Measurements from ENCODE around the gene PDHX.

The PDHX gene

GRCh38 chr11:34953955-34954354 is 37.5 kb downstream of the PDHX start:
- no peak for DNase-seq (ENCODE audit: extremely low read depth in 1 of 2, low read depth in 1 of 2)

DNA sequence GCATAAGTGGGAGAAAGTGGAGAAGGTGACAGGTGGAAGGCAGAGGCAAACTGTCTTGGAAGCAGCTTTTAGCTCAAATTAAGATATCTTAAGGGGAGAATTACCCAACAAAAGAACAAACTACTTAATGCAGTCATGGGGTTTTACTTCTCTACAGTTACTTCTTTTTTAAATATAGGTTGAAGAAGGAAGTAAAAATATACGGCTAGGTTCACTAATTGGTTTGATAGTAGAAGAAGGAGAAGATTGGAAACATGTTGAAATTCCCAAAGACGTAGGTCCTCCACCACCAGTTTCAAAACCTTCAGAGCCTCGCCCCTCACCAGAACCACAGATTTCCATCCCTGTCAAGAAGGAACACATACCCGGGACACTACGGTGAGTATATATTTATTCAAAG is 40.8 kb downstream of the PDHX start:
- DNase-seq (ENCODE audit: extremely low read depth in 1 of 2, low read depth in 1 of 2): no peak

DNA sequence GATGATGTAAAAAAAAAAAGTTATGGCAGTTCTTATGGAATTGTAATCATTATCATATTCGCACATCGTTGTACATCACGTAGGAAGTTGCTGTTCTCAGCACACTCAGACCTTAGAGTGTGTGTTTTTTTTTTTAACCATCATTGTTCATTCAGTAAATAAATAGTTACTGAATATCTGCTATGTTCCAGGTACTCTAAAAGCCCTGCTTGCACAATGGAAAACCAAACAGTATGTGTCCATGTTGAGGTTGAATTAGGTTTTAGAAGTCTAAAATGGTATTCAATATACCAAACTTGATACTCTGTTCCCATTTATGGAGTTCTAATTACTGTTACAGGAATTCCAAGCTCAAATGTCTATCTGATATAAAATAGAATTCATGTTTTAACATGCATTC is 41.2 kb downstream of the PDHX start:
- no peak for DNase-seq (ENCODE audit: extremely low read depth in 1 of 2, low read depth in 1 of 2)

DNA sequence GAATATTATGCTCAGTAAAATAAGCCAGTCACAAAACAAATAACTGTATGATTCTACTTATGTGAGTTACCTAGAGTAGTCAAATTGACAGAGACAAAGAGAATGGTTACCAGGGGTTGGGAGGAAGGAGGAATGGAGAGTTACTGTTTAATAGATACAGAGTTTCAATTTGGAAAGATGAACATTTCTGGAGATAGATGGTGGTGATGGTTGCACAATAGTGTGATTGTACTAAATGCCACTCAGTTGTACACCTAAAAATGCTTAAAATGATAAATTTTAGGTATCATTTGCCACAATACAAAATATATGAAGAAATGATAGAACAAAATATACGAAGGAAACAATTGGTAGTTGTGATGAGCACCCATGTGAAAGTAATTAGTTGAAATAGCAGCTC is 43.4 kb downstream of the PDHX start:
- DNase-seq (ENCODE audit: extremely low read depth in 1 of 2, low read depth in 1 of 2): no peak

- DNase-seq (ENCODE audit: extremely low read depth in 1 of 2, low read depth in 1 of 2): no peak
Measured at GRCh38 chr11:34960277-34960676, 43.9 kb downstream of the PDHX start.

GRCh38 chr11:34962034-34962433 is 45.6 kb downstream of the PDHX start:
- DNase-seq (ENCODE audit: extremely low read depth in 1 of 2, low read depth in 1 of 2): no peak

GRCh38 chr11:34963351-34963750 is 46.9 kb downstream of the PDHX start:
- no peak for DNase-seq (ENCODE audit: extremely low read depth in 1 of 2, low read depth in 1 of 2)

- DNase-seq (ENCODE audit: extremely low read depth in 1 of 2, low read depth in 1 of 2): no peak
Measured at GRCh38 chr11:34964610-34965331, 48.4 kb downstream of the PDHX start.

DNA sequence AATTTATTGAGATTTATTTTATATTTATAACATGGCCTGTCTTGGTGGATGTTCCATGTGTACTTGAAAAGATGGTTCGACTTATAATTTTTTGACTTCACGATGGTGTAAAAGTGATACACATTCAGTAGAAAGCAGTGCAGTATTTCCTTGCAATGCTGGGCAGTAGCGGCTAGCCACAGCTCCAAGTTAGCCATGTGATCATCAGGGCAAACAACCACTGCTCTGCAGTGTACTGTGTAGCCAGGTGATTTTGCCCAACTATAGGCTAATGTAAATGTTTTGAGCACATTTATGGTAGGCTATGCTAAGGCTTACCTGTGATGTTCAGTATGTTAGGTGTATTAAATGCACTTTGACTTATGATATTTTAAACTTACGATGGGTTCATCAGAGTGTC is 52.4 kb downstream of the PDHX start:
- no peak for DNase-seq (ENCODE audit: extremely low read depth in 1 of 2, low read depth in 1 of 2)

DNA sequence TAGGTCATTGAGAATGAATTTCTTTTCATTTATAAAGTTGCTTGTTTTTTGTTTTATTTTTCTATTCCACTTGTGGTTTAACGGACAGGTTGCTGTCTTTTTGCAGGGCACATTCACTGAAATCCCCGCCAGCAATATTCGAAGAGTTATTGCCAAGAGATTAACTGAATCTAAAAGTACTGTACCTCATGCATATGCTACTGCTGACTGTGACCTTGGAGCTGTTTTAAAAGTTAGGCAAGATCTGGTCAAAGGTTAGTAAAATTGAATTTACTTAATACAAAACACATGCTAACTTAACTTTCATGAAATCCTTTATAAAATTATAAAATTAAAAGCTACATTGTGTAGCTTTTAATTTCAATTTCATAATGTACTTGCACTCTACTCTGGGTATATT is 53.6 kb downstream of the PDHX start:
- no peak for DNase-seq (ENCODE audit: extremely low read depth in 1 of 2, low read depth in 1 of 2)

GRCh38 chr11:34970480-34970879 is 54.1 kb downstream of the PDHX start:
- DNase-seq (ENCODE audit: extremely low read depth in 1 of 2, low read depth in 1 of 2): no peak

- no peak for DNase-seq (ENCODE audit: extremely low read depth in 1 of 2, low read depth in 1 of 2)
Measured at GRCh38 chr11:34971928-34972327, 55.5 kb downstream of the PDHX start.

- DNase-seq (ENCODE audit: extremely low read depth in 1 of 2, low read depth in 1 of 2): no peak
Measured at GRCh38 chr11:34972366-34972765, 55.9 kb downstream of the PDHX start.

GRCh38 chr11:34972892-34973291 is 56.5 kb downstream of the PDHX start:
- no peak for DNase-seq (ENCODE audit: extremely low read depth in 1 of 2, low read depth in 1 of 2)

GRCh38 chr11:34975482-34975881 is 59.1 kb downstream of the PDHX start:
- DNase-seq (ENCODE audit: extremely low read depth in 1 of 2, low read depth in 1 of 2): no peak

GRCh38 chr11:34976496-34977088 is 60.2 kb downstream of the PDHX start:
- no peak for DNase-seq (ENCODE audit: extremely low read depth in 1 of 2, low read depth in 1 of 2)

- no peak for DNase-seq (ENCODE audit: extremely low read depth in 1 of 2, low read depth in 1 of 2)
Measured at GRCh38 chr11:34977089-34977912, 60.9 kb downstream of the PDHX start.

GRCh38 chr11:34978236-34979191 is 62.1 kb downstream of the PDHX start:
- DNase-seq (ENCODE audit: extremely low read depth in 1 of 2, low read depth in 1 of 2): no peak

DNA sequence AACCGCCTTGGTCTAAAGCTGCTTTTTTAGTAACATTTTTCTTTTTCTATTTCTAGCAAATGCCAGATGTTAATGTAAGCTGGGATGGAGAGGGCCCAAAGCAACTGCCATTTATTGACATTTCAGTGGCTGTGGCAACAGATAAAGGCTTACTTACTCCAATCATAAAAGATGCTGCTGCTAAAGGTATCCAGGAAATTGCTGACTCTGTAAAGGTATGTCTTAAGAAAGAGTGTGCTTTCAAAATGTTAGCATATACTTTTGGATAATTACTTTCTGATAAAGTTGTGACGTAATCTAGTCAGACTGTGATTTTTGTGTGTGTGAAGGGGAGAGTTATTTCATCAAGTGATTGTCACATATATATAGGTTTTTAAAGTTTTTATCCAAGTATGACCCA is 68.1 kb downstream of the PDHX start:
- no peak for DNase-seq (ENCODE audit: extremely low read depth in 1 of 2, low read depth in 1 of 2)

- DNase-seq (ENCODE audit: extremely low read depth in 1 of 2, low read depth in 1 of 2): no peak
Measured at GRCh38 chr11:34986883-34987520, 70.6 kb downstream of the PDHX start.

Data from stimulated activated CD8-positive, alpha-beta memory T cell treated with anti-CD3 and anti-CD28 coated beads, Interleukin-7, amount 100 ng/mL, for 48 hours (primary cell).